Neural progenitor cell (in vitro differentiated cells): Measurements from ENCODE around the gene WIPF3. TPM values are rescaled to one million over a fixed set of nuclear protein-coding genes. Genes with fewer than 3 reads are reported as not detected.
A peak's percentile ranks its signal among the peaks of the same experiment; 100 is the strongest.

Experiments
- DNase-seq: peaks from one replicate; pipeline ENCODE4 v3.0.0-alpha.2; 2016; ENCODE audit warnings: low spot score
- H2AFZ ChIP-seq: fragments of 200-600 bp; sonication (generic); replicated peaks from 2 replicates; pipeline ENCODE4 v1.6.1; 2016; ENCODE audit warnings: antibody characterized with exemption
- H3F3A ChIP-seq: fragments of 200-600 bp; sonication (generic); 2 replicates; pipeline ENCODE4 v1.6.1; 2016; ENCODE audit warnings: antibody characterized with exemption, low read depth
- H3K27ac ChIP-seq: fragments of 200-600 bp; sonication (generic); 2 replicates; pipeline ENCODE4 v1.5.1; 2016; ENCODE audit warnings: mild to moderate bottlenecking
- H3K27me3 ChIP-seq: fragments of 200-600 bp; sonication (generic); 2 replicates; pipeline ENCODE4 v1.6.1; 2016; ENCODE audit warnings: mild to moderate bottlenecking, moderate library complexity
- H3K36me3 ChIP-seq: fragments of 200-600 bp; sonication (generic); 2 replicates; pipeline ENCODE4 v1.5.1; 2016
- H3K4me1 ChIP-seq: fragments of 200-600 bp; sonication (generic); 2 replicates; pipeline ENCODE4 v1.6.1; 2016; ENCODE audit warnings: mixed run types
- H3K4me2 ChIP-seq: fragments of 200-600 bp; sonication (generic); 2 replicates; pipeline ENCODE4 v1.6.1; 2016
- H3K4me3 ChIP-seq: fragments of 200-600 bp; sonication (generic); 2 replicates; pipeline ENCODE4 v1.5.1; 2016
- H3K79me2 ChIP-seq: fragments of 200-600 bp; sonication (generic); 2 replicates; pipeline ENCODE4 v1.6.1; 2016; ENCODE audit warnings: low read depth
- H3K9ac ChIP-seq: fragments of 200-600 bp; sonication (generic); 2 replicates; pipeline ENCODE4 v1.6.1; 2016
- H3K9me3 ChIP-seq: fragments of 200-600 bp; sonication (generic); 2 replicates; pipeline ENCODE4 v1.5.1; 2016; ENCODE audit warnings: low read depth
- H4K20me1 ChIP-seq: fragments of 200-600 bp; sonication (generic); 2 replicates; pipeline ENCODE4 v1.6.1; 2016; ENCODE audit warnings: low read depth
- H3K27ac Mint-ChIP-seq: 3 replicates; pipeline ENCODE4 v1.8.0; 2021; ENCODE audit warnings: mixed read lengths
- H3K27me3 Mint-ChIP-seq: 2 replicates; pipeline ENCODE4 v1.8.0; 2022; ENCODE audit warnings: low read depth, mild to moderate bottlenecking, inconsistent platforms, moderate library complexity, mixed read lengths; ENCODE audit not compliant: insufficient read depth
- H3K36me3 Mint-ChIP-seq: 3 replicates; pipeline ENCODE4 v1.8.0; 2021; ENCODE audit warnings: mixed read lengths
- H3K4me1 Mint-ChIP-seq: 3 replicates; pipeline ENCODE4 v1.8.0; 2021; ENCODE audit warnings: mixed read lengths
- H3K4me3 Mint-ChIP-seq: 3 replicates; pipeline ENCODE4 v1.8.0; 2021; ENCODE audit warnings: mild to moderate bottlenecking, moderate library complexity, mixed read lengths
- H3K9me3 Mint-ChIP-seq: 3 replicates; pipeline ENCODE4 v1.8.0; 2020; ENCODE audit warnings: mixed read lengths
- EZH2 ChIP-seq: fragments of 200-600 bp; sonication (generic); IDR thresholded peaks from 2 replicates; pipeline ENCODE4 v1.6.1; 2017; ENCODE audit warnings: antibody characterized with exemption, mild to moderate bottlenecking, moderate library complexity
- EZH2phosphoT487 ChIP-seq: fragments of 200-600 bp; sonication (generic); IDR thresholded peaks from 2 replicates; pipeline ENCODE4 v1.6.1; 2017; ENCODE audit warnings: antibody characterized with exemption
- total RNA-seq: library from RNA; depleted of rRNA; stranded (reverse); fragments of >200 nt; gene quantifications from 2 replicates; pipeline ENCODE4 v1.2.3, GENCODE V29; 2015; ENCODE audit warnings: low replicate concordance
- TF ChIP-seq, protein P1 (sequence below): fragments of 200-600 bp; sonication (generic); IDR thresholded peaks from 2 replicates; pipeline ENCODE4 v1.5.1; 2017; ENCODE audit warnings: antibody characterized with exemption, mild to moderate bottlenecking

The WIPF3 gene
- total RNA-seq, 1 donor from 2014 or later = 5.2 TPM

DNA sequence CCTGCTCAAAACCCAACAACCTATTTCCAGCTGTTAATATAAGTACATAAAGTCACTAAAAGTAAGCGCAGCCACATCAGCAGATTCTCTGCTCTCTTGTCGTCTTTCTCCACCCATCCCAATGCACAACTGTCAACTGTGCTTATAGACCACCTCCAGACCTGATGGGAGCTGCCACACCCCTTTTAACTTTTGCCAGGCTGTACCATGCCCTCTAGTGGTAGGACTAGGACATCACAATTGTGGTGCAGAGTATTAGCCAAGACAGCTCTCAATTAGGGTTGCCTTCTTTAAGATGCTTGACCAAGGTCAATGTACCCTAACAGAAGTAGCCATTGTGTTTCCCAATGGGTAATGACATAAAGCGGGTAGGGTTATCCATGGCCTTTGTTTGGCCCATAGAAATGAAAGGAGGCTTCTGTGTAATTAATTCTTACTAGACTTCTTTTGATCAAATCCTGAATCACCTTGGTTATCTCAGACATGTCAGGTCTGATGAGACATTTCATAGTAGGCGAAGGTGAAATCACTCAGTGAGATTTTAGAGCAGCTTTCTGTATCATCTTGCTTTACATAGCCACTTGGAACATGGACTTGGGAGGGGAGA is 115.2 kb downstream of the WIPF3 start:
- H3K4me1 Mint-ChIP-seq = peaks cover 22% of the 10 kb centered on the region
- DNase-seq = peak; percentile 75
- no peak overlapping the region for H2AFZ ChIP-seq
- H3K9me3 ChIP-seq = no peaks in the 10 kb centered on the region
- no peak overlapping the region for H3K27ac ChIP-seq
- no peak overlapping the region for H3K4me2 ChIP-seq
- H3K4me1 ChIP-seq = no peaks in the 10 kb centered on the region
- H4K20me1 ChIP-seq = peaks cover 12% of the 10 kb centered on the region
- no peak overlapping the region for H3K4me3 ChIP-seq
- TF ChIP-seq, protein P1, sequence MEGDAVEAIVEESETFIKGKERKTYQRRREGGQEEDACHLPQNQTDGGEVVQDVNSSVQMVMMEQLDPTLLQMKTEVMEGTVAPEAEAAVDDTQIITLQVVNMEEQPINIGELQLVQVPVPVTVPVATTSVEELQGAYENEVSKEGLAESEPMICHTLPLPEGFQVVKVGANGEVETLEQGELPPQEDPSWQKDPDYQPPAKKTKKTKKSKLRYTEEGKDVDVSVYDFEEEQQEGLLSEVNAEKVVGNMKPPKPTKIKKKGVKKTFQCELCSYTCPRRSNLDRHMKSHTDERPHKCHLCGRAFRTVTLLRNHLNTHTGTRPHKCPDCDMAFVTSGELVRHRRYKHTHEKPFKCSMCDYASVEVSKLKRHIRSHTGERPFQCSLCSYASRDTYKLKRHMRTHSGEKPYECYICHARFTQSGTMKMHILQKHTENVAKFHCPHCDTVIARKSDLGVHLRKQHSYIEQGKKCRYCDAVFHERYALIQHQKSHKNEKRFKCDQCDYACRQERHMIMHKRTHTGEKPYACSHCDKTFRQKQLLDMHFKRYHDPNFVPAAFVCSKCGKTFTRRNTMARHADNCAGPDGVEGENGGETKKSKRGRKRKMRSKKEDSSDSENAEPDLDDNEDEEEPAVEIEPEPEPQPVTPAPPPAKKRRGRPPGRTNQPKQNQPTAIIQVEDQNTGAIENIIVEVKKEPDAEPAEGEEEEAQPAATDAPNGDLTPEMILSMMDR = peak; percentile 97
- no peak for TF ChIP-seq EZH2
- no peaks in the 10 kb centered on the region for H3K79me2 ChIP-seq
- peaks cover 31% of the 10 kb centered on the region for H3K36me3 Mint-ChIP-seq
- peaks cover 2% of the 10 kb centered on the region for H3K27me3 Mint-ChIP-seq
- H3K36me3 ChIP-seq = no peaks in the 10 kb centered on the region
- H3K9me3 Mint-ChIP-seq = no peaks in the 10 kb centered on the region
- no peak overlapping the region for H3K9ac ChIP-seq
- no peaks in the 10 kb centered on the region for H3K27me3 ChIP-seq
- H3K27ac Mint-ChIP-seq = no peak overlapping the region
- no peak overlapping the region for H3K4me3 Mint-ChIP-seq
- peaks cover 12% of the 10 kb centered on the region for H3F3A ChIP-seq

DNA sequence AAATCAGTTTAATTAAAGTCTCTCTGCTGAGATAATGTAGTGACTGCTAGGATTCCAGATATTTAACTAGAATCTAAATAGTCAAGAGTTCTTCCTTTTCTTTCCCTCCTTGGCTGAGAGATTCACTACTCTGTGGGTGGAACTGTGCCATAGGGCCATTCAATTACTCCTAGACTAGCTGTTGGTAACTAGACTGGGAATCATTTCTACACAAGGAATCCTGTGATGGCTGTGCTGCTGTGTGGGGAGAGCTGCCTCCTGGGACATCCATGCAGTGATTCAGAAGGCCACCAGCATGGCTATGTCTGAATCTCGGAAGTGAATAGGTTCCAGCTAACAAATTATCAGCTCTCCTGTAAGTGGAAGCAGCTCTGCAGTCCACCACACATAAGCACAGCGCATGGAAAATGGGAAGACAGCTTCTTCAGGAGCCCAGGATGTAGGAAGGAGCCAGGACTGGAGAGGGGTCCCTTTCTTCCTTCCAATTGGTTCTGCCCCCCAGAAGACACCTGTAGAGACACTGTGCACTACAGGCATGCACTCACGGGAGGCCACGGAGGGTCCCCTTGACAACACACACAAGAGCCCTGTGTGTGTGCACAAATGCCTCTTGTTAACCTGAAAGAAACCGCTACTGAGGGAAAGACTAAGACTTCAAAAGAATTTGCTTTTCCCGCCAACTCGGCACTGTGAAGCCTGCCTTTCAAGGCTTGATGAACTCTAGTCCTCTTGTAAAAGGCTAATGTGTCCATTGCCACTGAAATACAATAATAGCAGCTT is 116.8 kb downstream of the WIPF3 start:
- DNase-seq = no peak
- no peaks in the 10 kb centered on the region for H3K9me3 ChIP-seq
- no peak overlapping the region for H3K9ac ChIP-seq
- Mint-ChIP-seq H3K27ac (no peak overlapping the region), H3K27me3 (peaks cover 2% of the 10 kb centered on the region), H3K4me3 (no peak overlapping the region), H3K4me1 (peaks cover 17% of the 10 kb centered on the region), H3K9me3 (no peaks in the 10 kb centered on the region), H3K36me3 (peaks cover 34% of the 10 kb centered on the region)
- no peaks in the 10 kb centered on the region for H3K36me3 ChIP-seq
- no peaks in the 10 kb centered on the region for H3K27me3 ChIP-seq
- H3K79me2 ChIP-seq = no peaks in the 10 kb centered on the region
- H4K20me1 ChIP-seq = peaks cover 12% of the 10 kb centered on the region
- no peak for TF ChIP-seq EZH2
- TF ChIP-seq, protein P1 = no peak
- no peak for TF ChIP-seq EZH2phosphoT487
- no peak overlapping the region for H3K4me2 ChIP-seq
- H3K4me1 ChIP-seq = no peaks in the 10 kb centered on the region
- peaks cover 12% of the 10 kb centered on the region for H3F3A ChIP-seq
- H3K27ac ChIP-seq = no peak overlapping the region
- H2AFZ ChIP-seq = no peak overlapping the region
- no peak overlapping the region for H3K4me3 ChIP-seq

DNA sequence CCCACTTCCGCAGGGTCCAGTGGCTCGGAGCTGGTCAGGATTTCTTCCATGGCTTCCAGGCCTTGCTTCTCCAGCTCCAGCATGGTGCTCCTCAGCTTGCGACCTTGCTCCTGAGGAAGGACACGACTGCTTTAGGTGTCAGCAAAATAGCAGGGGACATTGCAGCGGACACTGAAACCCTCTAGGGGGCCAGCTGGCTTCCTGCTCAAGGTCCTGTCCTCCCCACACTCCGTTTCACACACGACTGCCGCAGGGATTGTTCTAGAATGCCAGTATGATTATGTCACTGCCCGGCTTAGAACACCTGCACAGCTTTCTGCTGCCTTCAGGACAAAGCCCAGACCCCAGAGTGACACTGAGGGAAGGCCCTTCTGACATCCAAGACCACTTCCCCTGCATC is 117.7 kb downstream of the WIPF3 start:
- Mint-ChIP-seq H3K9me3 (no peaks in the 10 kb centered on the region), H3K27ac (no peak overlapping the region), H3K27me3 (peaks cover 2% of the 10 kb centered on the region), H3K36me3 (peaks cover 36% of the 10 kb centered on the region), H3K4me1 (peaks cover 17% of the 10 kb centered on the region), H3K4me3 (no peak overlapping the region)
- Histone ChIP-seq H3K79me2 (no peaks in the 10 kb centered on the region), H3K4me1 (no peaks in the 10 kb centered on the region), H2AFZ (no peak overlapping the region), H3K9me3 (no peaks in the 10 kb centered on the region), H3K9ac (no peak overlapping the region), H3K4me2 (no peak overlapping the region), H3K27me3 (no peaks in the 10 kb centered on the region), H3F3A (peaks cover 12% of the 10 kb centered on the region), H4K20me1 (peaks cover 12% of the 10 kb centered on the region), H3K4me3 (no peak overlapping the region), H3K27ac (no peak overlapping the region), H3K36me3 (no peaks in the 10 kb centered on the region)
- no peak for TF ChIP-seq EZH2phosphoT487
- TF ChIP-seq EZH2 = no peak
- TF ChIP-seq, protein P1 = no peak
- DNase-seq = no peak
